8988T (cell line): ENCODE data around the gene ASB2.
A peak's percentile ranks its signal among the peaks of the same experiment; 100 is the strongest.

Experiments used
- DNase-seq: peaks from one replicate; pipeline ENCODE4 v3.0.0; 2011

ASB2 gene

GRCh38 chr14:93945070-93945399 lies 31.3 kb downstream of the ASB2 start:
- no peak for DNase-seq

DNA sequence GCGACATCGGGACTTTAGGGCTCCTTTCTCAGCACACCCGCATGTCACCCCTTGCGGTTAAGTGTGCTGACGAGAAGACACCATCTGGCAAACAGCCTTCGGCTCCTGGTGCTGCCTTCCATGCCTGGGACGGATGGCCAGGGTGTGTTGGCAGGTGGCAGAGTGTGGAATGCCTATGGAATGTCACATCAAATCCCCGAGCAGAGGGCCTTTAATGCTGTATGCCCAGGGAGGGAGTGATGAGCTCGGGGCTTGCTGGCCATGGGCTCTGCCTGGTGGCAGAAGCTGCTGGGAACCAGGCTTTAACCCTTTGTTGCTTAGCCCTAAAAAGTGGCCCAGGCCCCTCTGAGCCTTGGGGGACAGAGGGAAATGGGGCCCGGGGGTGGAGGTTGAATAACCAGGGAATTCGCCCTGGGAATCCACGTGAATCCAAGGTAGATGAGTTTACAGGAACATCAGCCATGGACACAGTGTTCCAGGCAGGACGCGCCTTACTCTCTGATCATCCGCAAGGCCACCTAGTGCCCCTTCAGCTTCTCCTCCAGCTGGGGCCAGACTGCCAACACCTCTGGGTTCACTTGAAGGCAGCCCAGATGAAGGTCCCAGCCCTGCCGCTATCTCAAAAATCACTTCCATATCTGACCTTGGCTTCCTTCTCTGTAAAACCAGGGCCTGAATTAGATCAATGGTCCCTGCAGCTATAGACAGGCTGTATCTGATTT lies 31.9 kb downstream of the ASB2 start:
- peak; percentile 58 for DNase-seq

- no peak for DNase-seq
Measured at GRCh38 chr14:93943930-93944329, 32.4 kb downstream of the ASB2 start.

GRCh38 chr14:93943052-93943451 lies 33.3 kb downstream of the ASB2 start:
- DNase-seq, result no peak

DNA sequence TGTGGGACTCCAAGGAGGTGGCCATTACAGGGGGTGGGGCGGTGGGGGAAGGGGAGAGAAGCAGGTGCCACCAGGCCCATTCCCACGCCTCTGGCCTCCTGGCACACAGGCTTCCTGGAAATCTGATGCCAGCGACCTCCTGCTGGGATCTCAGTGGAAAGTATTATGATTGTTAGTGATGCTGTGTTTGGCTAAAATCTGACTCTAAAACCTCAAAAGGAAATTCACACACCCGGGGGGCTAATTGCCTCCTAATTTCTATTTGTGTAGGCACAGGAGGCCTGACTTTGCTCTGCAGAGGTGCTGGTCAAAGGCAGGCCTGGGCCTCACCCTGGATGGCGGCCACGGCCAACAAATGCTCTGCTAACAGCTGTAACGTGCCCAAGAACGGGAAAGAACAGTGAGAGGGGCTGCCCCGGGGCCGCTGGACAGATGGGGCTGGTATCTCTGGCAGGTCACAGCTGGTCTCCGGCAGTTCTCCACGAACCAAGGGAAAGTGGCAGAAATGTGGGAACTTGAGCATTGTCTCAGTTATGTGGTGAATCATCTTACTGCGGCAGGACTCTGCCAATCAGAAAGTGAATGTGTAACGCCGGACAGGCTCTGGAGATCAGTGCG lies 35.0 kb downstream of the ASB2 start:
- no peak for DNase-seq

GRCh38 chr14:93940437-93940836 lies 35.9 kb downstream of the ASB2 start:
- DNase-seq, result no peak

DNA sequence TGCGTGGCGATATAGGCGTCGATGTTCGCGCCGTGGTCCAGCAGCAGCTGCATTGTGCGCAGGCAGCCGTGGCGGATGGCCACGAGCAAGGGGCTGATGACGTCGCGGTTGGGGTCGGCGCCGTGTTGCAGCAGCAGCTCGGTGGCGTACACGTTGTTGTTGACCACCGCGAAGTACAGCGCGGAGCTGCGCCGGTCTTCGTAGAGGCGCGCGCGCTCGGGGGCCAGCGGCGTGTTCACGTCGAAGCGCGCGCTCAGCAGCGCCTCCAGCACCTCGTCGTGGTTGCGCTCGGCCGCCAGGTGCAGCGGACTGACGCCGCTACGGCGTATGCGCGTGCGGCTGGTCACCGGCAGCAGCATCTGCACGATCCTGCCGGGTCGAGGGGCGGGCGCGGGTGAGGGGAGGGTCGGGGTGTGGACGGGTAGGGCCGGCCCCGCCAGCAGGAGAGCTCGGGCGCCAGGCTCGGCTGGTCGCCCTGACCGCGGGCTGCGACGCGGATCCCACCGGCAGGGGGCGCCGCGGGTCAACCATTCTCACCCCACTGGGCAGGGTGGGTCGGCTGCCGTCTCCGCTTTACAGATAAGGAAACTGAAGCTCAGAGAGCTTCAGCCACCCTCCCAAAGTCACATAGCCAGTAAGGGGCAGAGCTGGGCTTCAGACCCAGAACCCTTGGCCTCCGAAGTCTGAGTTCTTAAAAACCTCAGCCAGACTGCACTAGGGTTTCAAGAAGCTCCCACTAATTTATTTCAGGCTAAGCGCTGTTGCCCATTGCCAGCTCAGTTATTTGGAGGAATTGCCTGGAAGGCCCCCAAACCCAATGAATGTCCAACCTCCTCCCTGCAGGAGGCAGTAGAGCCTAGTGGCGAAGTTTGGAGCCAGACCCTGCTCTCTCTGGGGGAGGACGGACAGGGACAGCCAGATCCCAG lies 36.8 kb downstream of the ASB2 start:
- DNase-seq, result peak; percentile 95

DNA sequence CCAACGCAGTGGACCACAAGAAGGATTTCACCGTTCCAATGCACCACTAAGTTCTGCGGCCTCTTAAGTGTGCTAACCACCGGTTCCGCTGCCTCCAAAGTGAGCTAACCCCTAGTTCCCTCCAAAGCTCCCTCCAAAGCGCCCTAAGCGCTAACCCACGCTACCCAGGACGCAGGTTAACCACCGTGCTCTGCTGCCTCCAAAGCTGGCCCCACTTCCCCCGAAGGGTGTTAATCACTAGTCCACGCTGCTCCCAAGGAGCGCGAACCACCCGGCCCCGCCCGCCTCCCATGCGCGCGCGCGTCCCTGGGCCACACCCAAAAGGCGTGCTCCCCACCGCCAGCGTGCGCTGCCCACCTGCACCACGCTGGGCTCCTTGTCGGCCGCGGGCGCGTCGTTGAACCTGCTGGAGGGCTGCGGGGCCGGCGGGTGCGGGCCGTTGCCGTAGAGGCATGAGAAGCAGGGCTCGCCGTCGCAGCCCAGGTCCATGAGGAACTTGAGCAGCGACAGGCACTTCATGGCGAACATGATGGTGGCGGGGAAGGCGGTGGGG lies 37.5 kb downstream of the ASB2 start:
- no peak for DNase-seq

GRCh38 chr14:93937519-93937918 lies 38.9 kb downstream of the ASB2 start:
- DNase-seq, result no peak

- DNase-seq, result no peak
Measured at GRCh38 chr14:93936926-93937325, 39.4 kb downstream of the ASB2 start.

GRCh38 chr14:93936245-93936644 lies 40.1 kb downstream of the ASB2 start:
- no peak for DNase-seq

- DNase-seq, result no peak
Measured at GRCh38 chr14:93935213-93935612, 41.2 kb downstream of the ASB2 start.

DNA sequence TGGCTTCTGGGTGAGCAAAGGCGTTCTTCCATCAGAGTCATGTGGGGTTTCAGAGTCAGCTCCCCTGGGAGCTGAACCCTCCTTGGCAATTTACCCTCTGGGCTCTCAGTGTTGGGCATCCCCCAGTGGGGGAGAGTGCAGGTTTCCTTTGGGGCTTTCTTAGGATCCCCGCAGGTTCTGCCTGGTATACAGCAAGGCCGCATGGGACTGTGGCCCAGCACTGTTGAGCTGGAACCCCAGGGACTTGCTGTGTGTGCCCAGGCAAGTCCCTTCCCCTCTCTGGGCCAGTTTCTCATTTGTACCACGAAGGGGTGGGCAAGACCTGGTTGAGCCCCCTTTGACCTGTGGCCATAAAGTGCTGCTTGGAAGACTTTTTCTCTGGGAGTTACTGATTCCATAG lies 43.7 kb downstream of the ASB2 start:
- DNase-seq, result no peak

GRCh38 chr14:93930989-93931307 lies 45.4 kb downstream of the ASB2 start:
- no peak for DNase-seq

DNA sequence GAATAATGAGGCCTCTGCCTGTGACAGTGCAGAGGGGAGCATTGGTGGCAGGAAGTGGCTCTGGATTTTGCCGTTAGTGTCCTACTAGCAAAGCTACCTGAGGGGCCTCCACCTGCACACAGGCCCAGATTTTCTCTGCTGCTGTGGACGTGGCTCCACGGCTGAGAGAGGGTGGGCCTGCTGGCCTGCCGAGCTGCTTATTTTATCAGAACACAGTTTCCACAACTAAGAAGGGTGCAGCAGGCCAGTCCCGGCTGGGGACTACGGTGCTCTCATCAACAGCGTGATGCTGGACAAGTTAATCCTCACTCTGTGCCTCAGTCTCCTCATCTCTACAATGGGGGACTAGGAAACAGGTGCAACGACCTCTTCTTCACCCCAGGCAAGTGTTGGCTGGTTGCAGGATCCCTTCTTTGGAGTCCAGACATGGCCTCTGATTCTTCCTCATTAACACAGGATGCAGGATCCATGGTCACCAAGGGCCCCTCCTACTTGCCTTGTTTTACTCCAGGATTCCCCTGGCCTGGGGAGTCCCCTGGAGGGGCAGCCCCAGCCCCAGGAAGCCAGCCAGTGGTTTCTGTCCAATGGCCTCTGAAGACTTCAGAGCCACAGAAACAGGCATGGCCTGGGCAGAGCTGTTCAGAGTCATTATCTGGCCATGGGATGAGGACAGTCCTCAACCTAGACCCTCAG lies 45.9 kb downstream of the ASB2 start:
- DNase-seq, result no peak

DNA sequence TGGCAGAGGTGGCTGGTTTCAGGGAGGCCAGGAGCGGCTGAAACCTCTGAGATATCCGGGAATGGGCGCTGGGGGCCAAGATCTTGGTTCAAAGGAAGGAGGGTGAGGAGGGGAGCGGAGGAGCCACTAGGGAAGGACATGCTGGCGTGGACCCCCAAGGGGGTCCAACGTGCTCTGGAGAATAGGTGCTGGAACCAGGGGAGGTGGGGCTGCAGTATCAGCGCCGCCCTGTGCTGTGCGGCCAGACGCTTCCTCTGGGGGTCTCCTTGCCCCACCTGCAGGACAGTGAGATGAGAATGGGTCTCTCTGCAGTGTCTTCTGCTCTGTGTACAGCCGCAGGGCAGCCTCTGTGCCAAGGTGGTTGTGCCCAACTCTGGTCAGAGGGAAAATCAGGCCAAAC lies 46.7 kb downstream of the ASB2 start:
- DNase-seq, result no peak

- no peak for DNase-seq
Measured at GRCh38 chr14:93929048-93929535, 47.3 kb downstream of the ASB2 start.

DNA sequence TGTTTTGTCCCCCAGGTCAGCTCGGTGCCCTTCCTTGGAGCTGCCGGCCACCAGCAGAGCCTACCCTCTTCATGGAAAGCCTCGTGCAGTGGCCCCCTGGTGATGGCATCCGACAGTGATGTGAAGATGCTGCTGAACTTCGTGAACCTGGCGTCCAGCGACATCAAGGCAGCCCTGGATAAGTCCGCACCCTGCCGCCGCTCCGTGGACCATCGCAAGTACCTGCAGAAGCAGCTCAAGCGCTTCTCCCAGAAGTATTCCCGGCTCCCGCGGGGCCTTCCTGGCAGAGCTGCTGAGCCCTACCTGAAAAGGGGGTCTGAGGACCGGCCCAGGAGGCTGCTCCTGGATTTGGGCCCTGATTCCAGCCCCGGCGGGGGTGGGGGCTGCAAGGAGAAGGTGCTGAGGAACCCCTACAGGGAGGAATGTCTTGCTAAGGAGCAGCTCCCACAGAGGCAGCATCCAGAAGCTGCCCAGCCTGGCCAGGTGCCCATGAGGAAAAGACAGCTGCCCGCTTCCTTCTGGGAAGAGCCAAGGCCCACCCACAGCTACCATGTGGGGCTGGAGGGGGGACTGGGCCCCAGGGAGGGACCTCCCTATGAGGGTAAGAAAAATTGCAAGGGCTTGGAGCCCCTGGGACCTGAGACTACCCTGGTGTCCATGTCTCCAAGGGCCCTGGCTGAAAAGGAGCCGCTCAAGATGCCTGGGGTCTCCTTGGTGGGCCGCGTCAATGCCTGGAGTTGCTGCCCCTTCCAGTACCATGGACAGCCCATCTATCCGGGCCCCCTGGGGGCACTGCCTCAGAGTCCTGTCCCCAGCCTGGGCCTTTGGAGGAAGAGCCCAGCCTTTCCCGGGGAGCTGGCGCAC lies 48.0 kb downstream of the ASB2 start:
- DNase-seq, result no peak

GRCh38 chr14:93927800-93928145 lies 48.6 kb downstream of the ASB2 start:
- no peak for DNase-seq

- DNase-seq, result no peak
Measured at GRCh38 chr14:93926873-93927799, 49.2 kb downstream of the ASB2 start, which contains the start of gene FAM181A. Gene FAM181A, plus strand, starts transcription at chr14:93927344. Its CDS starts 942 bp downstream, at chr14:93928286.
